ENCODE results near the gene ASTE1.

- TF ChIP-seq, protein P1, sequence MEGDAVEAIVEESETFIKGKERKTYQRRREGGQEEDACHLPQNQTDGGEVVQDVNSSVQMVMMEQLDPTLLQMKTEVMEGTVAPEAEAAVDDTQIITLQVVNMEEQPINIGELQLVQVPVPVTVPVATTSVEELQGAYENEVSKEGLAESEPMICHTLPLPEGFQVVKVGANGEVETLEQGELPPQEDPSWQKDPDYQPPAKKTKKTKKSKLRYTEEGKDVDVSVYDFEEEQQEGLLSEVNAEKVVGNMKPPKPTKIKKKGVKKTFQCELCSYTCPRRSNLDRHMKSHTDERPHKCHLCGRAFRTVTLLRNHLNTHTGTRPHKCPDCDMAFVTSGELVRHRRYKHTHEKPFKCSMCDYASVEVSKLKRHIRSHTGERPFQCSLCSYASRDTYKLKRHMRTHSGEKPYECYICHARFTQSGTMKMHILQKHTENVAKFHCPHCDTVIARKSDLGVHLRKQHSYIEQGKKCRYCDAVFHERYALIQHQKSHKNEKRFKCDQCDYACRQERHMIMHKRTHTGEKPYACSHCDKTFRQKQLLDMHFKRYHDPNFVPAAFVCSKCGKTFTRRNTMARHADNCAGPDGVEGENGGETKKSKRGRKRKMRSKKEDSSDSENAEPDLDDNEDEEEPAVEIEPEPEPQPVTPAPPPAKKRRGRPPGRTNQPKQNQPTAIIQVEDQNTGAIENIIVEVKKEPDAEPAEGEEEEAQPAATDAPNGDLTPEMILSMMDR (conservative IDR thresholded peaks at IDR 0.05; ENCODE audit: low read length) = peak; percentile 92
- no peak for TF ChIP-seq EZH2phosphoT487 (IDR thresholded peaks at IDR 0.05; ENCODE audit: borderline replicate concordance, low read depth, low read length)
Observed at GRCh38 chr3:131033480-131034080, 7.0 kb upstream of the ASTE1 start.
